Measurements from ENCODE around the gene PUM2. TPM values are rescaled to one million over a fixed set of nuclear protein-coding genes. Genes with fewer than 3 reads are reported as not detected.
"Not testable (repeated sequence)": the region's sequence is repeated elsewhere in the genome, so short reads cannot be mapped to it uniquely, and the experiment has no call there.

The PUM2 gene
- polyA plus RNA-seq, 3 donors = 109 to 113 (median 112) TPM

- DNase-seq (ENCODE audit: low read depth in 3 of 3, low spot score in 2 of 3) = no peak
Observed at GRCh38 chr2:20370191-20370590, 19.5 kb upstream of the PUM2 start.

GRCh38 chr2:20369366-20369765 lies 18.7 kb upstream of the PUM2 start:
- DNase-seq (ENCODE audit: low read depth in 3 of 3, low spot score in 2 of 3) = no peak

DNA sequence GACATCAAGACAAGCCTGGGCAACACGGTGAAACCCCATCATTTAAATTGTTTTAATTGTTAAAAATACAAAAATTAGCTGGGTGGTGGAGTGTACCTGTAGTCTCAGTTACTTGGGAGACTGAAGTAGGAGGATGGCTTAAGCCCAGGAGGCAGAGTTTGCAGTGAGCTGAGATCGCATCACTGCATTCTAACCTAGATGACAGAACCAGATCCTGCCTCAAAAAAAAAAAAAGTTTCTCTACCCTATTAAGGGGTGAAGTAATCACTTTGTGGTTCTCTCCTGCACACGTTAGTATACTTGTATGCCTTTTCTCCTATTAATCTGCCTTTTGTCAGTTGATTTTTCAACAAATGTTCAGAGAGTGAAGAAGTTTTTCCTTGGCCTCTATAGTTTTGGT lies 18.1 kb upstream of the PUM2 start:
- no peak for DNase-seq (ENCODE audit: low read depth in 3 of 3, low spot score in 2 of 3)

DNA sequence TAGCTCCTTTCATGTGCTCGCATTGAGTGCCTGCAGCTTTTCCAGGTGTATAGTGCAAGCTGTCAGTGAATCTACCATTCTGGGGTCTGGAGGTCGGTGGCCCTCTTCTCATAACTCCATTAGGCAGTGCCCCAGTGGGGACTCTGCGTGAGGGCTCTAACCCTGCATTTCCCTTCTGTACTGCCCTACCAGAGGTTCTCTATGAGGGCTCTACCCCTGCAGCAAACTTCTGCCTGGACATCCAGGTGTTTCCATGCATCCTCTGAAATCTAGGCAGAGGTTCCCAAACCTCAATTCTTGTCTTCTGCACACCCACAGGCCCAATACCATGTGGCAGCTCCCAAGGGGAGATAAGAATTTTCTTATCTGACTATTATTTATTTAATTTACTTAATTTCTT lies 17.3 kb upstream of the PUM2 start:
- not testable (repeated sequence) for DNase-seq (ENCODE audit: low read depth in 3 of 3, low spot score in 2 of 3)

DNA sequence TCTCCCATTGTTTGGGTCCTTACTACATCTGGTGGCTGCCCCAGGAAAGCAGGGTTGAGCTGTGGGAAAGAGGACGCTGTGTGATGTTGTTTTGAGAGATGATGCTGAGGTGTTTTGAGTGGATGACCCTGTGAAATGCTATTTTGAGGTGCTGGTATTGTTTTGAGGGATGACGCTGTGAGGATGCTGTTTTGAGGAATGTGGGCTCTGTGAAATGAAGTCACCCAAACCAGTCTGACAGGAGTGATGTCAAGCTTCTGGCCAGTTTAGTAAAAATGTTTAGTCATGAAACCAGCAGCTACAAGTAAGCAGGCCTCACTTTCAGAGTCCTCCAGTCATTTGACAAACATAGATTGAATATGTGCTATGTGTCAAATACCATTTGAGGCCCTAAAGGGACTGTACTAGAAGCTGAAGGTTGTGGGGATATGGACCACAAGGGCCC lies 16.1 kb upstream of the PUM2 start:
- DNase-seq (ENCODE audit: low read depth in 3 of 3, low spot score in 2 of 3) = no peak

DNA sequence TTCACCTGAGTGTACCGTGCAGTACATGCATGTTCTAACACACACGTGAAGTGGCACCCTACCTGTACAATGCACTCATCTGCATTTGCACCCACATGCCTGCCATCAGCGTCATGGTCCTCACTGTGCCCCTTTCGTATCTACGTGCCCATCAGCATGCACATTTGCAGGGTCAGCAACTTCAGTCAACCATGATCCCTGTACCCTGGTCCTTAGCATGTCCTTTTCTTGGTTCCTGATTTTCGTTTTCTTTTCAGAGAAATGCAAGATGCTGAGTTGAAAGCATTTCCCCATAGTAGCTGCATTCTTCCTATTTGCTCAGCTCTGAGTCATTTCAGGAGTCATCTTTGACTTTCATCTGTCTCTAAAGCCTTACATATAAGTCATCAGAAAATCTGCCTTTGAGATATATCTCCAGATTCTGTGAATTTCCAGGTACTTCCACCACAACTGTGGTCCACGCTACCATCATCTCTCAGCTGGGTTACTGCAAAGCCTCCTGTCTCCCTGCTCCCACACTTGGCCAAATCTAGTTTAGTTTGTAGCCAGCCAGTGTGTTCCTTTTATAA lies 14.7 kb upstream of the PUM2 start:
- no peak for DNase-seq (ENCODE audit: low read depth in 3 of 3, low spot score in 2 of 3)

- no peak for DNase-seq (ENCODE audit: low read depth in 3 of 3, low spot score in 2 of 3)
Observed at GRCh38 chr2:20363578-20363977, 12.9 kb upstream of the PUM2 start.

DNA sequence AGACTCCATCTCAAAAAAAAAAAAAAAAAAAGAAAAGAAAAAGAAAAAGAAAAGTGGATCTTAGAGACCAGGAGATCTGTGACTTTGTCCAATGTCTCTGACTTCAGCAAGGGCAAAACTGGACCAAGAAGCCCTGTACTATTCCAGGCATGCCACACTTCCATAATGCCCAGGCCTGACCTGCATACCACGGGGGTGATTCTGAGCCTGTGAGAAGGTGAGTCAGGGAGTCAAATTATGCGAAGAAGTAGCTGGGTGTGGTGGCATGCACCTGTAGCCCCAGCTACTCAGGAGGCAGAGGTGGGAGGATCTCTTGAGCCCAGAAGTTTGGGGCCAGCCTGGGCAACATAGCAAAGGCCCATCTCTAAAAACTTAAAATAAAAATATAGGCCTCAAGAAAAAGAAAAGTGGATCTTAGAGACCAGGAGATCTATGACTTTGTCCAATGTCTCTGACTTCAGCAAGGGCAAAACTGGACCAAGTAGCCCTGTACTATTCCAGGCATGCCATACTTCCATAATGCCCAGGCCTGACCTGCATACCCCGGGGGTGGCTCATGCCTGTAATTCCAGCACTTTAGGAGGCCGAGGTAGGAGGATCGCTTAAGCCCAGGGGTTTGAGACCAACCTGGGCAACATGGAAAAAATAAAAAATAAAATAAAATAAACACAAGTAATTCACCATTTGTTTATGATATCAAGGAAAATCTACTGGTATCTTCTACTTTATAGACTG lies 12.2 kb upstream of the PUM2 start:
- DNase-seq (ENCODE audit: low read depth in 3 of 3, low spot score in 2 of 3) = no peak

GRCh38 chr2:20361893-20362292 lies 11.2 kb upstream of the PUM2 start:
- DNase-seq (ENCODE audit: low read depth in 3 of 3, low spot score in 2 of 3) = no peak

DNA sequence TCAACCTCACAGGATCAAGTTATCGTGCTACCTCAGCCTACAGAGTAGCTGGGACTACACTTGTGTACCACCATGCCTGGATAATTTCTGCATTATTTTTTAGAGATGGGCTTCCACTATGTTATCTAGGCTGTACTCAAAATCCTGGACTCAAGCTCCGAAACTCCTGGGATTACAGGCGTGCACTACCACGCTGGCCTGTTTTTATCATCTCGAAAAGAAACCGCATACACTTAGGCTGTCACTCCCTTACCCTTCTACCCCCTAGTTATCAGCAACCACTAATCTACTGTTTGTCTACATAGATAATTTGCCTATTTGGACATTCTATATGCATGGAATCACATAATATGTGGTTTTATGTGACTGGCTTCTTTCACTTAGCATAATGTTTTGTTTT lies 8.5 kb upstream of the PUM2 start:
- DNase-seq (ENCODE audit: low read depth in 3 of 3, low spot score in 2 of 3) = no peak

GRCh38 chr2:20357638-20358389 lies 7.2 kb upstream of the PUM2 start:
- DNase-seq (ENCODE audit: low read depth in 3 of 3, low spot score in 2 of 3) = no peak

DNA sequence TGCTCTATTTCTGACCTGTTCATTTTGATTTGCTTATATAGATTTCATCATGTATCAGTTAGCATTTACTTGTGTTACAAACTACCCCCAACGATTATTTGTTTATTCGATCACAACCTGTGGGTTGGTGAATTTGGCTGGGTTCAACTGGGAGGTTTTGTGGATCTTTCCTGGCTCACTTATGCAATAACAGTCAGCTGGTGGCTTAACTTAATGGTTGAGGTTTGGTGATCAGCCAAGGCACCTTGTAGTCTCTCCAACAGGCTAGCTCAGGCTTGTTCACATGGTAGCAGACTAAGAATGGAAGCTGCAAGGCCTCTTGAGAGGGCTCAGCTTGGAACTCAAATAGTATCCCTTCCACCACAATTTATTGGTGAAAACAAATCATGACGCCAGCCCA lies 5.4 kb upstream of the PUM2 start:
- DNase-seq (ENCODE audit: low read depth in 3 of 3, low spot score in 2 of 3) = no peak

- DNase-seq (ENCODE audit: low read depth in 3 of 3, low spot score in 2 of 3) = no peak
Observed at GRCh38 chr2:20355131-20355530, 4.5 kb upstream of the PUM2 start.

DNA sequence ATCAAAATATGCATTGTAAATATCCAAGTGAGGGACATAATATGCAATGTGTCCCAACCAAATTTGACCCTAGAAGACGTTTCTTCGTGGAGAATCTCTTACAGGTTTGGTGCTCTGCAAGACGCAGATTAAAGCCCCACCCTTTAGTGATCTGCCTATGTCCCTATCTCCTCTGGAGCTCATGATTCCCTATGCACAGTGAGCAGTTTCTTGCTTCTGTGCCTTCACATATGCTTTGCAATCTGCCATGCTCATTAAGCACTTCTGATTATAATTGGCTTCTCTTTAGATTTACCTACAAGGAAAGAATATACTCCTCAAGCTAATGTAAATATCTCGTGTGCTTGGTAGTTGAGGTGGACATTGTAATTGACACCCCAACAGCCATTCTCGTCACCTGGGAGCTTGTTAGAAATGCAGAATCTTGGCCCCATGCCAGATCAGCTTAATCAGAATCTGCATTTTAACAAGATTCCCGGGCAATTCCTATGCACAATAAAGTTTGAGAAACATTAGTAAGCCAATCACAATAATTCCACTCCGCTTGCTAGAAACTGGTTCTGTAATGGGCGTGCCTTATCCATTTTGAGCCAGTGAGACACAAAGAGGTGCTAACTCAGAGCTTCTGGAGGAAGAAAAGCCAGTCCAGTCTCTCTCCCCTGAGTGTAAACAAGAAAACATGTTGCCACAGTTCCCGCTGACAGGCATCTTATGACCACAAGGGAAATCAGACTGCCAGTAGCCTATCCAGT lies 2.8 kb upstream of the PUM2 start:
- DNase-seq (ENCODE audit: low read depth in 3 of 3, low spot score in 2 of 3) = no peak

DNA sequence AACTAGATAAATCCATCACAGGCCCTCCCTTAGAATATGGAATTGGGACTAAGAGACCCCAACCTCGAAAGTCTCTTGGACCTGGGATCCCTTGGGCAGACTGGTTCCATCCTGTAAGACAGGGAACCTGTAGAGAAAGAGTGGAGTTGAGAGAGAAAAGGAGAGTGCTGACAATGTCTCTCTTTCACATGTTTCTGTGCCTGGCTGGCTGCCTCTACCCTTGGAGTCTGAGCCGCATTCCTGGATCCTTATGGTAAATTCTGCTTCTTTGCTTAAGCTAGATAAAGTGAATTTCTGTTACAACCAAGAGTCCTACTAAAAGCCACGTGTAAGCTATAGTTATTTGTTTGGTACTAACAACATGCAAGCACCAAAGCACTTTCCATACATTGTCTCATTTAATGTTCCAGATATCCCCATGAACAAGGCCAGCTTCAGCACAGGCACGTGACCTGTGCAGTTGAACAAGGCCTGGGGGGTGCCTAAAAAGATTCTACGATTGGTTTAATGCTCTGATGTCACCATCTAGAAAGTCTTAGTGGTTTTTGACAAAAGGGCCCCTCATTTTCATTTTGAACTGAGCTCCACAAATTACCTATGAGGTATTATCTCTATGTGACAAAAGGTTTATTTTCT lies 2.1 kb upstream of the PUM2 start:
- DNase-seq (ENCODE audit: low read depth in 3 of 3, low spot score in 2 of 3) = no peak

GRCh38 chr2:20352230-20352578 lies 1.6 kb upstream of the PUM2 start:
- no peak for DNase-seq (ENCODE audit: low read depth in 3 of 3, low spot score in 2 of 3)

DNA sequence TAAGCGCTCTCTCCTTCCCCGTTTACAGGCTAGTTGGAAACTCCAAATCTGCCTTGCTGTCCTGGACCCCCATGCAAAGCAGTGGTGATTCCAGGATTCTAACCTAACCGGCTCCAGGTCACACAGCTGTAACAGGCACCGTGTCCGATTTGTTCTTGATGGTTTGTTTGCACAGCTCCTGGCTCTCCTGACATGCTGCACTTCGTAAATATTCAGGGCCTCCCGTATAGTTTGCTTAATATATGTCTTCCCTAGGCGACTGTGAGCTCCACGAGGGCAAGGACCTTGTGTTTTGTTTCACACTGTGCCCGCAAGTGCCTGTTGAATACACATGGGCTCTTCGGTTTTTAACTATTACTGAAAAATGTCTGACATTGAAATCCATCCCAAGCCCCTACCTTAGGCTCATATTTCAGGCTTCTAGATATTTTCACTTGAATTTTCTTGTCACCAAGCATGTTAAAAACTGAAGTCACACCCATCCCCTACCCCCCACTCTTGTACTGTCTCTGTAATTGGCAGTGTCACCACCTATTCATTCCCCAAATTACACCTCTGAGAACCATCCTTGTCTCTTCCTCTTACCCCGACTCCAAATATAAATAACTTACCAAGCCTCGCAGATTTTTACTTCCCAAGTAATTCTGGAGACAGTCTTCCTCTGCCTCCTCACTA lies 1.0 kb upstream of the PUM2 start:
- DNase-seq (ENCODE audit: low read depth in 3 of 3, low spot score in 2 of 3) = peak in 2 of 3 donors; percentile 31 to 45

GRCh38 chr2:20350041-20350712 lies 467 bp downstream of the PUM2 start:
- peak in 1 of 3 donors; percentile 49 for DNase-seq (ENCODE audit: low read depth in 3 of 3, low spot score in 2 of 3)

DNA sequence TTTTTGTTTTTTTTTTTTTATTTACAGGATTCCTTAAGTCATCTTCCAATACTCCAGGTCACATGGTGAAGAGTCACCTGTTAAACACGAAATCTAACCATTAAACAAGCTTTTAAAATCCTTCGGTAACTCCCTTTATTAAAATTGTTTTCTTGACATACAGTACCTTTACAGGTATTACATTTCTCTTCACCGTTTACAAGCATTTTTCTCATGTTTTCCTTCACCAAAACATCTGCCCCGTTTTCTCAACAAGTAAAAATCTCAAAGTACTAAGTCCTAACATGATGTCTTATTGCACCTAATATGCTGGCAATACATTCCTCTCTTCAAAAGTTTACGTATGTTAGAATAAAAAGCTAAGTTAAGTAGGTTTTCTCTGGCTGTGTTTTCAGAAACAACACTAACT lies 1.1 kb downstream of the PUM2 start:
- DNase-seq (ENCODE audit: low read depth in 3 of 3, low spot score in 2 of 3) = no peak

- DNase-seq (ENCODE audit: low read depth in 3 of 3, low spot score in 2 of 3) = no peak
Observed at GRCh38 chr2:20348542-20348941, 2.1 kb downstream of the PUM2 start.

Measured in right renal cortex interstitium (tissue), 3 donors.